Body of pancreas (tissue), 4 donors: ENCODE measurements around the gene FHL1.

ENCODE experiments used
- CTCF ChIP-seq, 7 experiments: fragments of 450-650 bp in 4 of 7; fragments of 200-600 bp in 3 of 7; sonication (generic) in 3 of 7; IDR thresholded peaks; one replicate each; pipeline ENCODE4 v1.5.1; 2016 to 2019; ENCODE audit warnings: antibody characterized with exemption in 7 of 7
- POLR2A ChIP-seq, 3 donors: fragments of 450-650 bp; IDR thresholded peaks; one replicate each; pipeline ENCODE4 v1.6.1; 2016; ENCODE audit warnings: antibody characterized with exemption in 3 of 3, mild to moderate bottlenecking in 2 of 3

GRCh38 chrX:136159611-136160025 lies 12.3 kb downstream of the FHL1 start:
- no peak for TF ChIP-seq CTCF (IDR thresholded peaks at IDR 0.05)
- no peak for TF ChIP-seq POLR2A (IDR thresholded peaks at IDR 0.05)
